DOHH2 (cell line): ENCODE data around the gene RPTOR.

Experiments
- H3F3A ChIP-seq: fragments of 200-600 bp; sonication (generic), shearing (Covaris generic); 2 replicates; pipeline ENCODE4 v1.6.0; 2016; ENCODE audit warnings: antibody characterized with exemption, mild to moderate bottlenecking; ENCODE audit not compliant: control insufficient read depth, insufficient read depth
- H3K27ac ChIP-seq: fragments of 200-600 bp; sonication (generic); 2 replicates; pipeline ENCODE4 v1.5.1; 2014; ENCODE audit warnings: low read depth, mild to moderate bottlenecking, low read length, moderate library complexity
- H3K27me3 ChIP-seq: fragments of 200-600 bp; sonication (generic); 2 replicates; pipeline ENCODE4 v1.6.1; 2014; ENCODE audit warnings: mild to moderate bottlenecking, low read length, mixed read lengths; ENCODE audit not compliant: control insufficient read depth
- H3K36me3 ChIP-seq: fragments of 200-600 bp; sonication (generic); 2 replicates; pipeline ENCODE4 v1.6.1; 2014; ENCODE audit warnings: mild to moderate bottlenecking, low read length, moderate library complexity, mixed read lengths; ENCODE audit not compliant: control insufficient read depth
- H3K4me1 ChIP-seq: fragments of 200-600 bp; sonication (generic); 2 replicates; pipeline ENCODE4 v1.6.1; 2014; ENCODE audit warnings: mild to moderate bottlenecking, low read length, mixed read lengths; ENCODE audit not compliant: control insufficient read depth
- H3K4me2 ChIP-seq: fragments of 200-600 bp; sonication (generic); 2 replicates; pipeline ENCODE4 v1.6.0; 2014; ENCODE audit warnings: mild to moderate bottlenecking, low read length, moderate library complexity
- H3K4me3 ChIP-seq: fragments of 200-600 bp; sonication (generic); 2 replicates; pipeline ENCODE4 v1.5.1; 2014; ENCODE audit warnings: mild to moderate bottlenecking, low read length, mixed read lengths
- H3K79me2 ChIP-seq: fragments of 200-600 bp; sonication (generic); 2 replicates; pipeline ENCODE4 v1.6.1; 2014; ENCODE audit warnings: mild to moderate bottlenecking, low read length, mixed read lengths; ENCODE audit not compliant: control insufficient read depth
- H3K9me2 ChIP-seq: fragments of 200-600 bp; sonication (generic); replicated peaks from 2 replicates; pipeline ENCODE4 v1.6.1; 2014; ENCODE audit warnings: mild to moderate bottlenecking, low read length, mixed read lengths; ENCODE audit not compliant: control insufficient read depth
- H3K9me3 ChIP-seq: fragments of 200-600 bp; sonication (generic); 2 replicates; pipeline ENCODE4 v1.6.1; 2014; ENCODE audit warnings: antibody characterized with exemption, low read length, mixed read lengths; ENCODE audit not compliant: control insufficient read depth, insufficient read depth
- H4K20me1 ChIP-seq: fragments of 200-600 bp; sonication (generic); 2 replicates; pipeline ENCODE4 v1.6.0; 2014; ENCODE audit warnings: low read depth, mild to moderate bottlenecking, antibody characterized with exemption, low read length, moderate library complexity; ENCODE audit not compliant: control insufficient read depth, insufficient read depth
- CTCF ChIP-seq: fragments of 200-600 bp; sonication (generic); IDR thresholded peaks from one replicate; pipeline ENCODE4 v1.5.1; 2014; ENCODE audit warnings: antibody characterized with exemption, mild to moderate bottlenecking, low read depth, low read length; ENCODE audit not compliant: poor library complexity, severe bottlenecking
- EZH2phosphoT487 ChIP-seq: fragments of 200-600 bp; sonication (generic); IDR thresholded peaks from 2 replicates; pipeline ENCODE4 v1.6.1; 2017; ENCODE audit warnings: borderline replicate concordance, mild to moderate bottlenecking, antibody characterized with exemption, low read length, moderate library complexity, mixed read lengths

RPTOR gene

DNA sequence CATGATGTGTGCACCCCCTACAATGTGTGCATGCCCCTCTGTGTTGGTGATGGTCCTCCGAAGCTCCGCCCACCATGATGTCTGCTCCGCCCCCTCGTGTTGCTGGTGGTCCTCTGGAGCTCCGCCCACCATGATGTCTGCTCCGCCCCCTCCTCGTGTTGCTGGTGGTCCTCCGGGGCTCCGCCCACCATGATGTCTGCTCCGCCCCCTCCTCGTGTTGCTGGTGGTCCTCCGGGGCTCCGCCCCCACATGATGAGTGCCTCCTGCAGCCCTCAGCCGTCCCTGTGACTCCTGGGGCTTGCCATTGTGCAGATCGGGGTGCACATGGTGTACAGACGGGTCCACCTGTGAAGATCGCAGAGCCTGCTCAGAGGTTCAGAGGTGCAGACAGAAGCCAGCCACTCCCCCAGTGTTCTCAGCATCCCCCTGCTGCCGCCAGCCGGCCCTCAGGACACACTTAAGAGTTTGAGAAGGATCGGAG lies 317.9 kb downstream of the RPTOR start:
- peaks cover 11% of the 10 kb centered on the region; the same call in 1 of the 2 replicates for H3K36me3 ChIP-seq
- no peaks in the 10 kb centered on the region for H3K27me3 ChIP-seq
- no peak overlapping the region for H3K27ac ChIP-seq
- no peaks in the 10 kb centered on the region for H4K20me1 ChIP-seq
- H3K79me2 ChIP-seq, result no peaks in the 10 kb centered on the region
- H3K4me3 ChIP-seq, result no peak overlapping the region
- H3K4me2 ChIP-seq, result no peak overlapping the region
- peaks cover 4% of the 10 kb centered on the region for H3K4me1 ChIP-seq
- peaks cover 7% of the 10 kb centered on the region; the same call in 1 of the 2 replicates for H3F3A ChIP-seq
- H3K9me3 ChIP-seq, result no peaks in the 10 kb centered on the region
- no peak for TF ChIP-seq CTCF
- no peak for TF ChIP-seq EZH2phosphoT487
- H3K9me2 ChIP-seq, result no peaks in the 10 kb centered on the region

DNA sequence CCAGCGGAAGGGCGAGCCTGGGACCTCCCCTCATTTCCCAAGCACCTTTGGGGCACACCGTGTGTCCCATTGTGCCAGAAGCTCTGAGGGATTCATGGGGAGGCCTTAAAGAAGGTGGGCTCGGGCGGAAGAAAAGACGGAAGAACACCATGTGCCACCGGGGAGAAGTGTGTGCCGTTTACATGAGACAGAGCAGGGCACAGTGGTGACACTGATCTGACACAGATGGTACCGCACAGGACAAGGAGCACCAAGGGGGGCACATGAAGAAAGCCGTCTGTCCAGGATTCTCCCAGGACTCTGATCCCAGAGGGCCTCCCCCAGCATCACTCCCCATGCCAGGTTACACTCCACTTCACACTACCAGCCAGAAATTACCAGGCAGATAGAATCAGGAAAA lies 318.3 kb downstream of the RPTOR start:
- no peaks in the 10 kb centered on the region for H3K9me2 ChIP-seq
- H3K4me2 ChIP-seq, result no peak overlapping the region
- no peak overlapping the region for H3K27ac ChIP-seq
- TF ChIP-seq EZH2phosphoT487 (no peak), CTCF (no peak)
- no peaks in the 10 kb centered on the region for H4K20me1 ChIP-seq
- H3K79me2 ChIP-seq, result no peaks in the 10 kb centered on the region
- peaks cover 4% of the 10 kb centered on the region for H3K4me1 ChIP-seq
- H3K4me3 ChIP-seq, result no peak overlapping the region
- peaks cover 7% of the 10 kb centered on the region; the same call in 1 of the 2 replicates for H3F3A ChIP-seq
- peaks cover 11% of the 10 kb centered on the region; the same call in 1 of the 2 replicates for H3K36me3 ChIP-seq
- no peaks in the 10 kb centered on the region for H3K27me3 ChIP-seq
- H3K9me3 ChIP-seq, result no peaks in the 10 kb centered on the region

- H3K79me2 ChIP-seq, result no peaks in the 10 kb centered on the region
- H3K4me1 ChIP-seq, result peaks cover 4% of the 10 kb centered on the region
- H4K20me1 ChIP-seq, result no peaks in the 10 kb centered on the region
- peaks cover 11% of the 10 kb centered on the region; the same call in 1 of the 2 replicates for H3K36me3 ChIP-seq
- H3K9me2 ChIP-seq, result no peaks in the 10 kb centered on the region
- H3K4me2 ChIP-seq, result no peak overlapping the region
- H3K27me3 ChIP-seq, result no peaks in the 10 kb centered on the region
- TF ChIP-seq EZH2phosphoT487 (no peak), CTCF (no peak)
- no peaks in the 10 kb centered on the region for H3K9me3 ChIP-seq
- H3F3A ChIP-seq, result peaks cover 7% of the 10 kb centered on the region; the same call in 1 of the 2 replicates
- no peak overlapping the region for H3K4me3 ChIP-seq
- no peak overlapping the region for H3K27ac ChIP-seq
Measured at GRCh38 chr17:80863626-80864025, 319.0 kb downstream of the RPTOR start.
